Activated T-cell treated with anti-CD3 and anti-CD28 coated beads, Interleukin-2, amount 50 U/mL, for 1 hour (primary cell): ENCODE results near the gene LARP7.
"Not testable (repeated sequence)": the region's sequence is repeated elsewhere in the genome, so short reads cannot be mapped to it uniquely, and the experiment has no call there.

Experiments
- DNase-seq: peaks from one replicate; pipeline ENCODE4 v3.0.0-alpha.2; 2020

Gene LARP7

DNA sequence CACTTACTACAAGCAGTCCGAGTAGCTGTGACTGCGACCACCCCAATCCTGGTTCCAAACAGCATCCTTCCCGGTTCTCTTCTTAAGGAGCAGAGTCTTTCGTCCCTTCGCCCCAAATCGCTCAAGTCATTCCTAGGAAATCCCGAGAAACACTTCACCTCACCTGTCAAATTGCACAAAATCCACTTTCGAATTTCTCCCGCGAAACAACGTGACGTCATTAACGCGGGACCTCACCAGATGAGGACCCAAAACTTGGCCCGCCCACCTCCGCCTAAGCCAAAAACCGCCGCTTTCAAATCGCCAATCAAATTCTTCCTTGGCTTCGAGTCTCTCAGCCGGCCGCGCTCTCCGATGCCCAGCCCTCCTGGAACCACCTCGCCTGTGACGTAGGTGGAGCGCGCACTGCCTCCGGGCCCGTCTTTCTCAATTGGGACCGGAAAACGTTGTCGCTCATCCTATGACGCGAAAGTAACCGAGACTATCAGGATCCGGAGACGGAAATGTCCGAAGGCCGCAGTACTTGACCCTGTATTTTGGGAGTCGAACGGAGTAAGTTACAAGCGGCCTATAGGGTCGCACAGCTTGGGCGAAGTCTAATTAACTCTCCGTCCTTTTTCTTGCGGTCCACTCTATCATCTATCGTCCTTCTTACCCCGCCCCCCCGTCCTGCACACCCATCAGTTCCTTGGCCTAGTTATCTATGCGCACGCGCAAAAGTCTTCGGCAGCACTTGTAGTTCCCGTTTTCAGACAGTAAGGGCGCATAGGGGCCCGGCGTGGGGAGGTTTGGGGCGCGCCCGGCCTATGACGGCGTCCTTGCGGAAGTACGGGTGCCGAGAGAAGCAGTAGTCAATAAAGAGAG is at the start of gene LARP7, which contains the start of gene ZGRF1:
TSS of gene LARP7 (plus strand) at position 456 of the 864 bp plus-strand sequence. CDS start 7,527 bp downstream, outside the sequence.
TSS of gene ZGRF1 (minus strand) at position 222 of the 864 bp plus-strand sequence. CDS start 3,733 bp downstream, outside the sequence.
- peak; percentile 96 for DNase-seq

DNA sequence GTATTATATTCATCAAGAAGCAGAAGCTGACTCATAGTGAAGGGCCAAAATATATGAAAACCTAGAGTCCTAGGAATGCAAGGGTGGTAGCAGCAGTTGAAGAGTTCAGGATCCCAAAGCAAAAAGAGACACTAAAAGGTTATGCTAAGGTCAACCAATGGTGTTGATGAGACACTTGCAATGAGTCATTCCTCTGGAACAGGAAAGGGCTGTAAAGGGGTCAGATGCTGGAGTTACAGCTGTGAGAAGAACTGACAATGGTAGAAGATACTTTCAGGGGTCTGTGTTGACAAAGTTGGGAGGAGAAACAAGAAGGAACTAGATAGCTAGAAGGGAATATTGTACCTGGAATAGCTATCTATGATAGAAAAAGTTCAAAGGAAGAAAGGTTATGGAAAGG is 47.7 kb upstream of the LARP7 start:
- DNase-seq = no peak

DNA sequence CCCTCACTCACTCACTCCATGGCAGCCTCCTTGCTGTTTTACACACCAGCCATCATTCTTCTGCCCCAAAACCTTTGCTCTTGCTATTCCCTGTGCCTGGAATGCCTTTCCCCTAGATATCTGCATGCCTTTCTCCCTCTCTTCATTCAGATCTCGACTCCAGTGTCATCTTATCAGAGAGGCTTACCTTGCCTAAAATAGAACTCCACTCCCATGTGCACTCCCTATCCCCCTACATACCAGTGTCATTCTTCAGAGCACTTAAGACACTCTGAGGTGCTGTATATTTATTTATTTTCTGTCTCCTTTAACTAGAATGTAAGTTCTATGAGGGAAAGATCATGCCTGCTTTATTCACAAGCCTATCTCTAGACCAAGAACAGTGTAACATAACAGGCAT is 45.4 kb upstream of the LARP7 start:
- DNase-seq = no peak

DNA sequence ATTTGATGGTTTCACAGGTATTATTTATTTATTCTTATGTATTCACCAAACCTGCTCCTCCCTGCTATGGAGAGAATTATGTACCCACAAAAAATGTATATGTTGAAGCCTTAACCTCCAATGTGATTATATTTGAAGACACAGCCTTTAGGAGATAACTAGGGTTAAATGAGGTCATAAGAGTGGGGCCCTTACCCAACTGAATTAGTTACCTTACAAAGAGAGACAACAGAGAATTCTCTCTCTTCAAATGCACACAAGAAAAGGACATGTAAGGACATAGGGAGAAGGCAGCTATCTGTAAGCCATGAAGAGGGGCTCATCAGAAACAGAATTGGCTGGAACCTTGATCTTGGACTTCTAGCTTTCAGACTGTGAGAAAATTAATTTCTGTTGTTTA is 44.2 kb upstream of the LARP7 start:
- no peak for DNase-seq

DNA sequence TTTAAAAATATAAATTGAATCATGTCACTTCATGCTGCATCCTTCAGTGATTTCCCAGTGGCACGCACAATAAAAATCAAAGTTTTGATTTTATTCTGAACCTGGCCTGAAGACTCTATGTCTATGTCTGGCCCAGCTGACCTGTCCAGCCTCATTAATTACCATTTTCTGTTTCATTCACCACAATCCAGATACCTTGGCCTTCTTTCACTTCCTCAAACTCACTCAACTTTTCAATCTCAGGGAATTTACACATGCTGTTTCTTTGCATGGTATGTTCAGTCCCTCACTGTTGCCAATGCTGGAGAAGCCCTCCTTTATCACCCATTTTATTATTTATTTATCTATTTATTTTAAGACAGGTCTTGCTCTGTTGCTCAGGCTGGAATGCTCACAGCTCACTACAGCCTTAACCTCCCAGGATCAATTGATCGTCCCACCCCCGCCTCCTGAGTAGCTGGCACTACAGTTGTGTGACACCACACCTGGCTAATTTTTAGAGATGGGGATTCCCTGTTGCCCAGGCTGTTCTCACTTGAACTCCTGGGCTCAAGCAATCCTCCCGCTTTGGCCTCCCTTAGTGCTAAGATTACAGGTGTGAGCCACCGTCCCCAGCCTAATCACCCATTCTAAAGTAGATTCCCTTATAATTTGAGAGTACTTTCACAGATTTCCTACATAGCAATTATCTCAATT is 43.4 kb upstream of the LARP7 start:
- DNase-seq = no peak

DNA sequence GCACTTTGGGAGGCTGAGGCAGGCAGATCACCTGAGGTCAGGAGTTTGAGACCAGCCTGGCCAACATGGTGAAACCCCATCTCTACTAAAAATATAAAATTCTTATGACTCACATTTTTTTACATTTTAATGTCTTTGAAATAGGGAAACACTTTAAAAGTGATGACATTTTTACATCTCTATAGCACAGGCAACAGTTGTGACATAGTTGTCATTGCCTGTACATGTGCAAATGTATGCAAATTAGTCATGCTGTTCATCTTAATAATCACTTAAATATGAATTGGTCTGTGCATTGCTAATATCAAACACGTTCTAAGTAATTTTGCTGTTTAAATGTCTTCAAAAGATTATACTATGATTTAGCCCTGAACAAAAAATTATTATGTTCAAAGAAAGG is 42.0 kb upstream of the LARP7 start:
- DNase-seq = no peak

DNA sequence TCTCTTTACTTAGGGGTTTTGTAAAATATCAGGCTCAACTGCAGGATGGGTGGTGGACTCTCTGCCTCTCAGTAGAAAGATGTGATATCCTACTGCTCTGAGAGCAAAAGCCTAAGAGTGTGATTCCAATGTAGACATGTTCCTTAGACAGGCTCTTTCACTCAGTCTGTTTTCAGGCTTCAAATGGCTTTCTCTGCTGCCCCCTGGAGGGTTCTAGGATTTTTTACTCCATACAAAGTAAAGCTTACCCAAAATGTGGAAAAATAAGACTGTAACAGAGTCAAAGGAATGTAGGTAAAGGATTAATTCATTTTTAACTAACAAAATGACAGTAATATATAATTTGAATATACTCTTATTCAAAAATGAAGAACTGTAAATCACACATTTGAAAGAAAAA is 32.4 kb upstream of the LARP7 start:
- DNase-seq = no peak

DNA sequence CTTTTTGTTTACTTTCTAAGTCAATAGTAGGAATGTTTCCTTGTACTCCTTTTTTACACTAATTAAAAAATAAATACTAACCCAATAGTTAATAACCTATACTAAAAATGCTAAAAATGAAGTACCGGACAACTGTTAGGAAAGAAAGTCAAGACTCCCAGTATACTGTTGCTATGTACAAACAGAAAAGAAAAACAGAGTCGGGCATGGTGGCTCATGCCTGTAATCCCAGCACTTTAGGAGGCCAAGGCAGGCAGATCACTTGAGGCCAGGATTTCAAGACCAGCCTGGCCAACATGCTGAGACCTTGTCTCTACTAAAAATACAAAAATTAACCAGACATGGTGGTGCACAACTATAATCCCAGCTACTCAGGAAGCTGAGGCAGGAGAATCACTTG is 24.1 kb upstream of the LARP7 start:
- not testable (repeated sequence) for DNase-seq

DNA sequence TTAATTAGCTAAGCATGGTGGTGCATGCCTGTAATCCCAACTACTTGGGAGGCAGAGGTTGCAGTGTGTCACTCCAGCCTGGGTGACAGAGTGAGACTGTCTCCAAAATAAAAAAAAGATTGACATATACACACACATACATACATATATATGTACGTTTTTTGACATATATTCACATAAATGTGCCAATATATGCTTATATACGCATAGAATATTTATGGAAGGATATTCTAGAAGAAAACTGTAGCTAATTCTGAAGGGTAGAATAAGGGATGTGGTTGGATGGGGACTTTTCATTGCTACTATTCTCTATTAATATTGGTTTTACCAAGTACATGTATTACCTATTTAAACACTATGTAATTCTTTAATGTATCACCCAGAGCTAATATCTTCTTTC is 20.0 kb upstream of the LARP7 start:
- no peak for DNase-seq

DNA sequence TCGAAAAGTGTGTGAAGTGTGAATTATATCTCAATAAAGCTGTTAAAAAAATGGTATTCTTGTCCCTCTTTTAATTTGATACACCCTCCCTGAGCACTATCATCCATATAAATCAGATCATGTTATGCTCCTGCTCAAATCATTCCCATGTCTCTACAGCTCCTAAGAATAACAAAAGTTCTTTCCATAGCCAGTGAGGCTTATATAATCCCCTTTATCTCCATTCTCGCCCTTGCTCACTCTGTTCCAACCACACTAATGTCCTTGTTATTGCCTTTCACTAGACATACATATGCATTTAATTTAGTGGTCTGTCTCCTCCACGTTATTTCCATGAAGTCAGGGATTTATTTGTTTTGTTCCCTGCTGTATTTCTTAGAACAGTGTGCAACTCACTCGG is 10.7 kb upstream of the LARP7 start:
- DNase-seq = no peak

DNA sequence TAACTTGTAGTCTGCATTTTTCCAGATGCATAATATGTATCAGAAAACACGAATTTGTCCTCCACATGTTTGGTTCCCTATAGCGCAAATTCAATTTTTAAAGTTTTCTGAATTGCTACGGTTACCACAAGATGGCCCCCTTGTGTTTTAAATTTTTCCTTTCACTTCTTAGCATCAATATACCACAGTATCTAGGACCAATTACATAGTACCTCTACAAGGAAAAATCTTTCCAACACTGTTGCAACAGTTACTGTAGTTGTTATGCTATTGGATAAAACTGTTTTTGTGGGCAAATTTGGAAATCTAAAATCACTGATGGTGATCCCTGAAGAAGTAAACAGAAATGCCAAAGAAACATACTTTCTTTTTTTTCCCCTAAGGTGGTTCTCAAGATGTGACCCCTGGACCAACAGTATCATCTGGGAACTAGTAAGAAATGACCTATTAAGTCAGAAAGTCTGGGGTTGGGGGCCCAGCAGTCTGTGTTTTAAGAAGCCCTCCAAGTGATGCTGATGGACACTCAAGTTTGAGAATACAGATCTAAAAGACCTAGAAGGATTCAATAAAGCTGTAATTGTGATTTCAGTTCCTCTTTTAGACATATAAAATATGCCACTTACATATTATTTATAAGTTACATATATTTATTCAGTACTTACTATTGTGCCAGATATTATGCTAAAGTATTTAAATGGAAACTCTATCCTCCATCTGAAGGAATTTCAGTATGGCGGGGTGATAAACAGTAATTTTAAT is 3.3 kb upstream of the LARP7 start:
- no peak for DNase-seq

DNA sequence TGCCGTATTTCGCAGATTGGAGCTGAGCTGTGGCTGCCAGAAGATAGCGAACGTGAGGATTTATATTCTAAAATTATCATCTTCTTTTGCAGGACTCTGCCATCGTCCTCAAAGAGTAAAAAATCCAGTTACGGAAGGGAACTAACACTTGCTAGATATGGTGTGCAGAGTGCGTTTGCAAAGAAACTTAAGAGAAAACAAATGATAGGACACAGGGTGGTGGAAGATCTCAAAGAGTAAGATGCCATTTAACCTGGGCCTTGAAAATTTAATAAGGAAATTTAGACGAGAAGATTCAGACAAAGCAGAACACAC is 566 bp downstream of the LARP7 start:
- no peak for DNase-seq

DNA sequence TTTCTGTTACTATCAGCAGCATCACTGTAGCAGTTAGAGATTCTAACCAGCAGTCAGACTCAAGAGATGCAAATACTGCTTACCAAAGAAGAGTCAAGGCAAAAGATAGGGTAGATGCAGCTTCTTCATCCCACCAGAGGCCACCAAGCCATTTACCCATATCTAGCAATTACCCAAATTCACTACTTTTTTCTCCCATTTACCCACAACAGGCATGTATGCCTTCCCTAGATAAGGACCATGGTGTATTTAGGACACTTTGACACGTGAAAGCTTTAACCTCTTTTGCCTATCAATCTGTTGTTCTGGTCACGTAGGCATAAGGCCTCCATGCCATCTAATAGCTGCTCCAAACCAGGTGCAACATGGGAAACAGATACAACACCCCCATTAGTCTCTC is 5.6 kb downstream of the LARP7 start:
- DNase-seq = no peak

DNA sequence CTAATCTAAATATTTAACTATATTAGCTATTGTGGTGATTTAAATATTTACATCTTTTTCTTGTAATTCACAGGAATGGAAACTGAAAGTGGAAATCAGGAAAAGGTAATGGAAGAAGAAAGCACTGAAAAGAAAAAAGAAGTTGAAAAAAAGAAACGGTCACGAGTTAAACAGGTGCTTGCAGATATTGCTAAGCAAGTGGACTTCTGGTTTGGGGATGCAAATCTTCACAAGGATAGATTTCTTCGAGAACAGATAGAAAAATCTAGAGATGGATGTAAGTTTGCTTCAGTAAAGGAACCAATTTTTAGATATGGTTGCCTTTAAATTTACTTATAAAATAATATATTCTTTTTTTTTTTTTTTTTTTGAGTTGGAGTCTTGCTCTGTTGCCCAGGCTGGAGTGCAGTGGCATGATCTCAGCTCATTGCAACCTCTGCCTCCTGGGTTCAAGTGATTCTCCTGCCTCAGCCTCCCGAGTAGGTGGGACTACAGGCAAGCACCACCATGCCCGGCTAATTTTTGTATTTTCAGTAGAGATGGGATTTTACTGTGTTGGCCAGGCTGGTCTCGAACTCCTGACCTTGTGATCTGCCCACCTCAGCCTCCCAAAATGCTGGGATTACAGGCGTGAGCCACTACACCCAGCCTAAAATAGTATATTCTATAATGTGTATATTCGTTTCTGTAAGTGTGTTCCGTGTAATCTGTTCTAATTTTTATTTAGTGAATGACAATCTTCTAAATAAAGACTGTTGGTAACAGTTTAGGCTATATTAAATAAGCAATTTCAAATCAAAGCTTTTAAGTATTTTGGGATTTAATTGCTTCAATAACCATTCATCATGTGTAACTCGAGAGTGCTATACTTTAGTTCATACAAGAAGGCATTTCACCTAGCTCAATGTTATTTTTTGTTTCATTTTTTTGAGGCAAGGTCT is 7.9 kb downstream of the LARP7 start:
- not testable (repeated sequence) for DNase-seq

DNA sequence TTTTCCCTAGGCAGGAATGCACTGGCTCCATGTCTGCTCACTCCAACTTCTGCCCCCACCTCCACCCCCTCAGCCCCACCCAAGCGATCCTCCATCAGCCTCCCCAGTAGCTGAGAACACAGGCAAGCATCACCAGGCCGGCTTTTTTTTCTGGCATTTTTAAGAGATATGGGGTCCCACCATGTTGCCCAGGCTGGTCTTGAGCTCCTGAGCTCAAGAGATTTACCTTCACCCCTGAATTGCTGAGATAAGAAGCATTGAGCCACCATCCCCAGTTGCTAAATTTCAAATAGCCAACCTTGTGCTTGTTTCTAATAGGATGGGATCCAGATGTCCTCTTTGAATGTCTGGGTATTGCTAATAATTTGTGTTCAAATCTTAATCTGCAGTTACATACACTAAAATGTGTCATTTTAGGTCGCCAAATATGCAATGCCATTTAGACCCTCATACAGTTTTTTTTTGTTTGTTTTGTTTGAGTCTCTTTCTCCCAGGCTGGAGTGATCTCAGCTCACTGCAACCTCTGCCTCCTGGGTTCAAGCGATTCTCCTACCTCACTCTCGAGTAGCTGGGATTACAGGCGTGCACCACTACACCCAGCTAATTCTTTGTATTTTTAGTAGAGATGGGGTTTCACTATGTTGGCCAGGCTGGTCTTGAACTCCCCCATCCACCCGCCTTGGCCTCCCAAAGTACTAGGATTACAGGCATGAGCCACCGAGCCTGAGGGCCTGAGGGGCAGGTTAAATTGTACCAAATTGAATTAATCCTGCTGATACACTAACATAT is 8.8 kb downstream of the LARP7 start:
- DNase-seq = no peak

DNA sequence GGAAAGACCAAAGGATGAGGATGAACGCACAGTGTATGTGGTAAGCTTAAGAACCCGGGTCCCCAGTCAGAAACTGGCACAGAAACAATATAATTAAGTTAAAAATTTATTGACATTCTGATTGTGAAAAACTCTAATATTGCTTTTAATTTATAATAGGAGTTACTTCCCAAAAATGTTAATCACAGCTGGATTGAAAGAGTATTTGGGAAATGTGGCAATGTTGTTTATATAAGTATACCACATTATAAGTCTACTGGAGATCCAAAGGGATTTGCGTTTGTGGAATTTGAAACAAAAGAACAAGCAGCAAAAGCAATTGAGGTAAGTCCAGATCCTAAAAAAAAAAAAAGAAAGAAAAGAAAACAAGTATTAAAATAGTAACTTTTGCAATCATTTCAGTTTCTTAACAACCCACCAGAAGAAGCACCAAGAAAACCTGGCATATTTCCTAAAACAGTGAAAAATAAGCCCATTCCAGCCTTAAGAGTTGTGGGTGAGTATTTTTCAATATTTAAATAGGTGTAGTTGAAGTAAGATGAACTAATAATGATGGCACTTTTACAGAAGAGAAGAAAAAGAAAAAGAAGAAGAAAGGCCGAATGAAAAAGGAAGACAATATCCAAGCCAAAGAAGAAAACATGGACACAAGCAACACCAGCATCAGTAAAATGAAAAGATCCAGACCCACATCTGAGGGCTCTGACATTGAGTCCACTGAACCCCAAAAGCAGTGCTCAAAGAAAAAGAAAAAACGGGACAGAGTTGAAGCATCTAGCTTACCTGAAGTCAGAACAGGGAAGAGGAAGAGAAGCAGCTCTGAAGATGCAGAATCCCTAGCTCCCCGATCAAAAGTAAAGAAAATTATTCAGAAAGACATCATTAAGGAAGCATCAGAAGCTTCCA is 9.9 kb downstream of the LARP7 start:
- DNase-seq = no peak

DNA sequence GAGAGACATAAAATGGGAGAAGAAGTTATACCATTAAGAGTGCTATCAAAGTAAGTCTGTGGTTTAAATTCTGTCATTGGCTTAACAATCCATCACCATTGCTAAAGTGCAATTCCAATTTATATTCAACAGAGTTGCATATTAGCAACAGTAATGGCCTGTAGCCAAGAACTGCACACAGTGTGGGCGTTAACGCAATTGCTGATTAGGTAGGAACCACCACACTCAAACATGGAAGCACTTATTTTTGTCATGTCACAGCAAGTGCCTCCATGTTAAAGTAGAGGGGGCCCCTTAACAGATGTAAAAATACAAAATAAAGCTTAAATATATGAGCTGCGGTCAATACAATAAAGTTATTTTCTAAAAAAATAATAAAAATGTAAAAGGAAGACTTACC is 10.8 kb downstream of the LARP7 start:
- DNase-seq = no peak

DNA sequence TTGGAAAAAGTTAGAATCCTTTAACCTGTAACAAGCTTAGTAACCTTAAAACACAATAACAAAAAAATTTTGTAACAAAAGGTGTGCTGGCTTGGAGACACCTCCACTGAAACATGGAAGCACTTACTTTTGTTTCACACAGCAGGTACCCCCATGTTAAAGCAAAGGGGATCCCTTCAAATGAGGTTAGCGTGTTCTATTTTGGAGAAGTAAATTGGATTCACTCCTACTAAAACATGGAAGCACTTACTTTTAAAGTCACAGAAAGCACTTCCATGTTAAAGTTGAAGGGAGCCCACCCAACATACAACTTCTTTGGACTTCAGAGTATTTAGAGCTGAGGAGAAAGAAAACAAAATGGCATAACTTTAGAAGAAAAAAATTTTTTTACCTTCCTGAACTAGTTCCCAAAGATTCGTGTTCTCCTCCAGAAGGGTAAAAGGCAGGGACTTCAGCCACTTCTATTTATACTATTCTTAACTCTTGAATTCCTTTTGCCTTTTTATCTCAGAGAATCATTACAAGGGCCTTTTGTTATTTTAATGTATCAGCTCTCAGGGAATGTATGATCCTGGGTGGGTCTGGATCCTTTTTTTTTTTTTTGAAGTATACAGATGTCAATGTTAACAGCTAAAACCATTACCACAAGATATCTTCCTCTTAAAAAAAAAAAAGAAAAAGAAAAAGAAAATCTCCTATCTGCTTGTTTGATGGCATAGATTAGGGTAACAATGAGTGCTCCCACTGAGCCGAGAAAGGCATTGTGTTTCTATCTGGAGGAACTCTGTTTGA is 11.5 kb downstream of the LARP7 start:
- no peak for DNase-seq

DNA sequence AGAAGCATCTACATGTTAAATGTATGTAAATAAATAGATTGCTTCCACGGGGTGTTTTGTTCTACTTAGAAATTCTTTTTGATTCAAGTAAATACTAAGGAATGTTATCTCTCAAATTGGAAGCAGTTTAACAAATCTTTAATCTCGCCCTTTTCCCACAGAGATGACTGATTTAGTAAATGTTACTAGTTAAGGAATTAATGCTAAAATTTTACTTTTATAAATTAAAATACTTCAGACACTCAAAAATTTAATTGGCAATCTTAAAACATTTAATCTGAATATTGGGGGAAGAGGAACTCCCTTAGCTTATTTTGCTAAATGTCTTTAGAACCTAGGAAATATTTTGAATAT is 12.1 kb downstream of the LARP7 start:
- DNase-seq = no peak

DNA sequence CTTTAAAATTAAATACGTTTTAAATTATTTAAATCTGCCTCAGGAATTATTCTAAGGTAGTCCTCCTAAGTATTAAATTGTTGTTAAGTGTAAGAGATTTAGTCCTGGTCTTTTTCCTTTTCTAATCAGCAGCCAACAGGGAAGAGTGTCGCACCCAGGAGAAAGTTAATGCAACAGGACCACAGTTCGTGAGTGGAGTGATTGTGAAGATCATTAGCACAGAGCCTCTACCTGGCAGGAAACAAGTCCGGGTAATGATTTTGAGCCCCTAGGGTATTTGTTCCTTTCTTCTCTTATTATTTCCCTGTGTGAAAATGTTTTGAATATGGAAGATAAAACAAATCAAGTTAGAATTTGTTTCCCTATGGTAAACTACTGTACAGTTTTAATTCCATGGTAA is 13.4 kb downstream of the LARP7 start:
- DNase-seq = no peak
